Suprapubic skin (tissue), 4 donors: Measurements from ENCODE around the gene KCNE3. TPM values are rescaled to one million over a fixed set of nuclear protein-coding genes. Genes with fewer than 3 reads are reported as not detected.

Experiments
- DNase-seq, 2 donors: peaks; one replicate each; pipeline ENCODE4 v3.0.0-alpha.2; 2019; ENCODE audit warnings: low spot score in 2 of 2
- H3K27ac ChIP-seq: fragments of 200-600 bp; sonication (generic); one replicate; pipeline ENCODE4 v1.5.1; 2019
- H3K27me3 ChIP-seq: fragments of 200-600 bp; sonication (generic); one replicate; pipeline ENCODE4 v1.5.1; 2019
- H3K36me3 ChIP-seq: fragments of 200-600 bp; sonication (generic); one replicate; pipeline ENCODE4 v1.5.1; 2019
- H3K4me1 ChIP-seq: fragments of 200-600 bp; sonication (generic); one replicate; pipeline ENCODE4 v1.5.1; 2019
- H3K4me3 ChIP-seq: fragments of 200-600 bp; sonication (generic); one replicate; pipeline ENCODE4 v1.5.1; 2019; ENCODE audit warnings: mild to moderate bottlenecking
- H3K9me3 ChIP-seq: fragments of 200-600 bp; sonication (generic); one replicate; pipeline ENCODE4 v1.5.1; 2019
- CTCF ChIP-seq, 2 donors: fragments of 200-600 bp in 1 of 2; fragments of 450-650 bp in 1 of 2; sonication (generic) in 1 of 2; IDR thresholded peaks; one replicate each; pipeline ENCODE4 v1.5.1; 2016 to 2019; ENCODE audit warnings: antibody characterized with exemption in 2 of 2, mild to moderate bottlenecking in 1 of 2, moderate library complexity in 1 of 2
- EP300 ChIP-seq: sonication (generic); formaldehyde crosslinking; IDR thresholded peaks from one replicate; pipeline ENCODE4 v1.6.1; 2017; ENCODE audit warnings: antibody characterized with exemption
- POLR2A ChIP-seq, 2 donors: fragments of 450-650 bp; IDR thresholded peaks; one replicate each; pipeline ENCODE4 v1.6.1; 2017; ENCODE audit warnings: antibody characterized with exemption in 2 of 2, mild to moderate bottlenecking in 2 of 2, moderate library complexity in 2 of 2
- POLR2AphosphoS5 ChIP-seq, 3 donors: sonication (generic); formaldehyde crosslinking; IDR thresholded peaks; one replicate each; pipeline ENCODE4 v1.6.1; 2017; ENCODE audit warnings: antibody characterized with exemption in 3 of 3
- WGBS: methylation state at CpG from one replicate; pipeline ENCODE4 v1.1.5; 2018; 5-methylcytosine and 5-hydroxymethylcytosine counted together
- total RNA-seq, 4 donors: library from RNA; depleted of rRNA; stranded (reverse); fragments of >200 nt; gene quantifications; one replicate each; pipeline ENCODE4 v1.1.0, GENCODE V29; 2016

The KCNE3 gene
- total RNA-seq, 4 donors from 2014 or later = 0.17 to 2.0 (median 0.26) TPM

GRCh38 chr11:74443071-74443864, 24.1 kb downstream of the KCNE3 start:
- peaks cover 15% of the 10 kb centered on the region for H3K4me1 ChIP-seq
- H3K27me3 ChIP-seq = no peaks in the 10 kb centered on the region
- H3K36me3 ChIP-seq = no peaks in the 10 kb centered on the region
- no peaks in the 10 kb centered on the region for H3K9me3 ChIP-seq
- DNase-seq = no peak
- WGBS = 53% methylated on average over 8 of the region's 8 CpGs
- TF ChIP-seq EP300 (no peak), POLR2A (IDR thresholded peaks at IDR 0.05) (no peak)
- H3K27ac ChIP-seq = no peak overlapping the region
- no peak overlapping the region for H3K4me3 ChIP-seq

GRCh38 chr11:74442636-74443035, 24.7 kb downstream of the KCNE3 start:
- WGBS = 65% methylated on average over 3 of the region's 3 CpGs
- H3K36me3 ChIP-seq = no peaks in the 10 kb centered on the region
- peaks cover 15% of the 10 kb centered on the region for H3K4me1 ChIP-seq
- H3K9me3 ChIP-seq = no peaks in the 10 kb centered on the region
- DNase-seq = no peak
- H3K27ac ChIP-seq = no peak overlapping the region
- no peak for TF ChIP-seq CTCF (IDR thresholded peaks at IDR 0.05)
- no peak for TF ChIP-seq POLR2A (IDR thresholded peaks at IDR 0.05)
- TF ChIP-seq POLR2AphosphoS5 (IDR thresholded peaks at IDR 0.05) = no peak
- no peak for TF ChIP-seq EP300
- H3K27me3 ChIP-seq = no peaks in the 10 kb centered on the region
- H3K4me3 ChIP-seq = no peak overlapping the region

GRCh38 chr11:74438681-74439080, 28.7 kb downstream of the KCNE3 start:
- 96% methylated on average over 1 of the region's 1 CpG for WGBS
- H3K36me3 ChIP-seq = no peaks in the 10 kb centered on the region
- TF ChIP-seq POLR2A (IDR thresholded peaks at IDR 0.05) (no peak), CTCF (IDR thresholded peaks at IDR 0.05) (no peak), POLR2AphosphoS5 (IDR thresholded peaks at IDR 0.05) (no peak), EP300 (no peak)

GRCh38 chr11:74437441-74438042, 29.8 kb downstream of the KCNE3 start:
- TF ChIP-seq CTCF (IDR thresholded peaks at IDR 0.05) = no peak
- no peak for TF ChIP-seq POLR2AphosphoS5 (IDR thresholded peaks at IDR 0.05)
- TF ChIP-seq EP300 = no peak
- no peak for TF ChIP-seq POLR2A (IDR thresholded peaks at IDR 0.05)
- whole genome bisulfite sequencing = 96% methylated on average over 1 of the region's 1 CpG
- H3K27ac ChIP-seq = no peak overlapping the region
- no peak for DNase-seq
- H3K4me3 ChIP-seq = no peak overlapping the region
- H3K27me3 ChIP-seq = no peaks in the 10 kb centered on the region
- H3K4me1 ChIP-seq = no peaks in the 10 kb centered on the region
- no peaks in the 10 kb centered on the region for H3K36me3 ChIP-seq
- no peaks in the 10 kb centered on the region for H3K9me3 ChIP-seq

More at GRCh38 chr11:74438681-74439080, 28.7 kb downstream of the KCNE3 start:
- Histone ChIP-seq H3K27ac (no peak overlapping the region), H3K27me3 (no peaks in the 10 kb centered on the region), H3K4me3 (no peak overlapping the region), H3K4me1 (no peaks in the 10 kb centered on the region), H3K9me3 (no peaks in the 10 kb centered on the region)
- no peak for DNase-seq

- no peak overlapping the region for H3K4me3 ChIP-seq
- no peaks in the 10 kb centered on the region for H3K27me3 ChIP-seq
- 80% methylated on average over 7 of the region's 7 CpGs for WGBS
- no peak overlapping the region for H3K27ac ChIP-seq
- H3K36me3 ChIP-seq = no peaks in the 10 kb centered on the region
- no peak for DNase-seq
- TF ChIP-seq POLR2A (IDR thresholded peaks at IDR 0.05) = no peak
- no peak for TF ChIP-seq CTCF (IDR thresholded peaks at IDR 0.05)
- TF ChIP-seq POLR2AphosphoS5 (IDR thresholded peaks at IDR 0.05) = no peak
- TF ChIP-seq EP300 = no peak
- H3K4me1 ChIP-seq = no peaks in the 10 kb centered on the region
- H3K9me3 ChIP-seq = no peaks in the 10 kb centered on the region
These were observed 32.8 kb downstream of the KCNE3 start for GRCh38 chr11:74434528-74434927.
